OCI-LY3 (cell line): ENCODE data around the gene MN1.

Experiments
- CTCF ChIP-seq: fragments of 200-600, 300-600 bp; sonication (generic); IDR thresholded peaks from 2 replicates; pipeline ENCODE4 v1.5.1; 2014; ENCODE audit warnings: antibody characterized with exemption, low read length, low read depth
- EZH2phosphoT487 ChIP-seq: fragments of 200-600 bp; shearing (Covaris generic); IDR thresholded peaks from 2 replicates; pipeline ENCODE4 v1.6.1; 2018; ENCODE audit warnings: antibody characterized with exemption, mixed run types, low read depth

DNA sequence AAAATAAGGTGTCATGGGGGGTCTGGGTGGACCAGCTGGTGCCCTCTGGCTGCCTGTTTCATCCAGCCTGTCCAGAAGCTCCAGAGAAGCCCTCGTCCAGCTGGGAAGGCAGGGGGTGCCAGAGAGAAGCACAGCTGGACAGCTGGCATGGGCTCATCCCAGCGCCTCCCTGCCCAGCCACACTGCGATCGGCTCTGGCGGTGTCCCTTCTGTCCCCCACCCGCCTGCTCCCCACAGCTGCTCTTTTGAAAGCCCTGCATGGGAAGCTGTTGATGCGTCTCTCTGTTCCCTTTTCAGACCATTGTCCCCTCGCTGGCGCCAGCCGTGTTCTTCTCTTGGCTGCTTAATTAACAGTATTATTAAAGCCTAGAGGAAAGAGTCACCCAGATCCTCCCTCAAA, 86.5 kb downstream of the MN1 start:
- TF ChIP-seq CTCF = no peak
- no peak for TF ChIP-seq EZH2phosphoT487
